Colonic mucosa (tissue), 4 donors: ENCODE measurements around the gene ZSCAN12. TPM values are rescaled to one million over a fixed set of nuclear protein-coding genes. Genes with fewer than 3 reads are reported as not detected.

Source experiments
- DNase-seq: peaks from one replicate; pipeline ENCODE4 v3.0.0-alpha.2; 2020
- H3K27ac ChIP-seq: fragments of 200-600 bp; one replicate; pipeline ENCODE4 v1.8.0; 2021
- H3K27me3 ChIP-seq: fragments of 200-600 bp; one replicate; pipeline ENCODE4 v1.8.0; 2021
- H3K36me3 ChIP-seq: fragments of 200-600 bp; one replicate; pipeline ENCODE4 v1.8.0; 2021
- H3K4me1 ChIP-seq: fragments of 200-600 bp; one replicate; pipeline ENCODE4 v1.8.0; 2021; ENCODE audit warnings: mild to moderate bottlenecking
- H3K4me3 ChIP-seq: fragments of 200-600 bp; one replicate; pipeline ENCODE4 v1.8.0; 2021
- H3K9ac ChIP-seq, 2 donors: one replicate each; pipeline ENCODE4 v1.7.0; 2013; ENCODE audit warnings: control low read depth in 2 of 2, low read depth in 2 of 2, low read length in 2 of 2
- H3K9me3 ChIP-seq: fragments of 200-600 bp; one replicate; pipeline ENCODE4 v1.8.0; 2021
- intact Hi-C: fragments of 100-400 bp; cut with DNase I; formaldehyde crosslinking; loops from one replicate; pipeline ENCODE4 v1.14.1; 2022
- total RNA-seq, 2 donors: library from RNA; stranded (reverse); fragmentation: NEBNext Ultra II Directional in 1 of 2; extraction: Animal tissue kit (Norgen Biotek cat#: 25700) in 1 of 2; gene quantifications; one replicate each; pipeline ENCODE4 v1.2.1, GENCODE V29; 2021
- TF ChIP-seq, protein P1 (sequence below): fragments of 200-600 bp; IDR thresholded peaks from one replicate; pipeline ENCODE4 v1.8.0; 2022; ENCODE audit warnings: antibody characterized with exemption, mild to moderate bottlenecking
- donor health status: healthy.
- donor health status: DM: no; HTN: no; CAD: no.
- donor health status: DM: no; HTN: no; CAD: no.

The ZSCAN12 gene
- total RNA-seq, 2 donors from 2014 or later: 4.5 to 4.9 TPM

DNA sequence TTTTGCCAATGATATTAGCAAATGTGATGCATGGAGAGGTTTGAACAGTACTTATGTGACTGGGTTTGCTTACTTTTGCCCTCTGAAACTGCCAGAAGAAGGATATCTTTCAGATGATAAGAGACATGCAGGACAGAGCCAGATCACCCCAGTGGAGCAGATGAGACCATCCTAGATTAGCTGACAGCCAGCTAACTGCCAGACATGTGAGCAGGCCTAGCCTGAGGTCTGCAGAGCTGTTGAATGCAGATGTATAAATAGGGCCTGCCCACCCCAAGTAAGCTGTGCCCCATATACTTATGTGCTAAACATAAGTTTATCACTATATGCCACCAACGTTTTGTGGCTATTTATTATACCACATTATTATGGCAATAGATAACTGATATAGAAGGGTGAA lies 69.5 kb downstream of the ZSCAN12 start:
- Histone ChIP-seq H3K9me3 (peaks cover 9% of the 10 kb centered on the region), H3K36me3 (peaks cover 15% of the 10 kb centered on the region), H3K4me3 (no peak overlapping the region), H3K27ac (no peak overlapping the region), H3K4me1 (no peaks in the 10 kb centered on the region), H3K9ac (no peak overlapping the region), H3K27me3 (no peaks in the 10 kb centered on the region)
- TF ChIP-seq, protein P1, sequence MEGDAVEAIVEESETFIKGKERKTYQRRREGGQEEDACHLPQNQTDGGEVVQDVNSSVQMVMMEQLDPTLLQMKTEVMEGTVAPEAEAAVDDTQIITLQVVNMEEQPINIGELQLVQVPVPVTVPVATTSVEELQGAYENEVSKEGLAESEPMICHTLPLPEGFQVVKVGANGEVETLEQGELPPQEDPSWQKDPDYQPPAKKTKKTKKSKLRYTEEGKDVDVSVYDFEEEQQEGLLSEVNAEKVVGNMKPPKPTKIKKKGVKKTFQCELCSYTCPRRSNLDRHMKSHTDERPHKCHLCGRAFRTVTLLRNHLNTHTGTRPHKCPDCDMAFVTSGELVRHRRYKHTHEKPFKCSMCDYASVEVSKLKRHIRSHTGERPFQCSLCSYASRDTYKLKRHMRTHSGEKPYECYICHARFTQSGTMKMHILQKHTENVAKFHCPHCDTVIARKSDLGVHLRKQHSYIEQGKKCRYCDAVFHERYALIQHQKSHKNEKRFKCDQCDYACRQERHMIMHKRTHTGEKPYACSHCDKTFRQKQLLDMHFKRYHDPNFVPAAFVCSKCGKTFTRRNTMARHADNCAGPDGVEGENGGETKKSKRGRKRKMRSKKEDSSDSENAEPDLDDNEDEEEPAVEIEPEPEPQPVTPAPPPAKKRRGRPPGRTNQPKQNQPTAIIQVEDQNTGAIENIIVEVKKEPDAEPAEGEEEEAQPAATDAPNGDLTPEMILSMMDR: no peak
- intact Hi-C loops: loop anchor here (5.0 kb wide), 1 partner anchor 68 kb away; no protein-coding TSS in a partner anchor
- no peak for DNase-seq

Other genes starting within 250 kb of the ZSCAN12 start
- gene ZSCAN9, start 174.5 kb downstream of the ZSCAN12 start, total RNA-seq: 1 to 10 TPM; 8.9 to 9.8 TPM
- gene ZKSCAN4, start 147.5 kb downstream of the ZSCAN12 start, total RNA-seq: 1 to 10 TPM; 4.9 to 5.2 TPM
- under 1 TPM; 0.25 to 0.29 TPM for gene NKAPL, start 140.4 kb downstream of the ZSCAN12 start, total RNA-seq
- 1 to 10 TPM; 4.2 to 7.8 TPM for gene ZSCAN26, start 132.6 kb downstream of the ZSCAN12 start, total RNA-seq
- gene PGBD1, start 118.2 kb downstream of the ZSCAN12 start, total RNA-seq: 1 to 10 TPM; 1.0 to 2.0 TPM
- gene ZSCAN31, start 63.6 kb downstream of the ZSCAN12 start, total RNA-seq: 1 to 10 TPM; 6.6 to 7.0 TPM
- 1 to 10 TPM; 4.9 to 6.1 TPM for gene ZKSCAN3, start 49.8 kb downstream of the ZSCAN12 start, total RNA-seq
- 1 to 10 TPM; 2.6 to 3.3 TPM for gene ZSCAN23, start 43.7 kb upstream of the ZSCAN12 start, total RNA-seq
- not detected for gene GPX6, start 116.0 kb upstream of the ZSCAN12 start, total RNA-seq
- under 1 TPM in 1 of 2 donors, not detected in 1; 0.17 TPM for gene GPX5, start 126.1 kb upstream of the ZSCAN12 start, total RNA-seq